BLaER1 (cell line): ENCODE measurements around the gene IGF1R.

Experiments used
- H3K27ac ChIP-seq: shearing (Covaris generic); formaldehyde crosslinking; 2 replicates; pipeline ENCODE4 v1.8.1; 2022
- H3K27me3 ChIP-seq: shearing (Covaris generic); formaldehyde crosslinking; 2 replicates; pipeline ENCODE4 v1.8.1; 2022
- H3K36me3 ChIP-seq: shearing (Covaris generic); formaldehyde crosslinking; 2 replicates; pipeline ENCODE4 v1.8.1; 2022
- H3K4me1 ChIP-seq: shearing (Covaris generic); formaldehyde crosslinking; 2 replicates; pipeline ENCODE4 v1.8.1; 2022
- H3K4me2 ChIP-seq: shearing (Covaris generic); formaldehyde crosslinking; 2 replicates; pipeline ENCODE4 v1.8.1; 2022
- H3K4me3 ChIP-seq: shearing (Covaris generic); formaldehyde crosslinking; 2 replicates; pipeline ENCODE4 v1.8.1; 2022
- H3K9ac ChIP-seq: shearing (Covaris generic); formaldehyde crosslinking; 2 replicates; pipeline ENCODE4 v1.8.1; 2022
- H3K9me3 ChIP-seq: shearing (Covaris generic); formaldehyde crosslinking; 2 replicates; pipeline ENCODE4 v1.8.1; 2022
- H4K20me1 ChIP-seq: shearing (Covaris generic); formaldehyde crosslinking; 2 replicates; pipeline ENCODE4 v1.8.1; 2022
- Cebpa-rat ChIP-seq: shearing (Covaris generic); IDR thresholded peaks from 2 replicates; pipeline ENCODE4 v1.8.1; 2022

Gene IGF1R

GRCh38 chr15:98889930-98890695 lies 241.8 kb downstream of the IGF1R start:
- Histone ChIP-seq H3K4me3 (no peak overlapping the region), H3K9me3 (no peaks in the 10 kb centered on the region), H3K4me2 (no peak overlapping the region), H3K36me3 (peaks cover 50% of the 10 kb centered on the region), H4K20me1 (peaks cover 86% of the 10 kb centered on the region), H3K9ac (no peak overlapping the region), H3K27me3 (no peaks in the 10 kb centered on the region), H3K27ac (no peak overlapping the region), H3K4me1 (peaks cover 9% of the 10 kb centered on the region; the same call in 1 of the 2 replicates)
- TF ChIP-seq Cebpa-rat: no peak

- H3K4me1 ChIP-seq: peaks cover 5% of the 10 kb centered on the region; the same call in 1 of the 2 replicates
- H3K27me3 ChIP-seq: no peaks in the 10 kb centered on the region
- H3K4me3 ChIP-seq: no peak overlapping the region
- no peak overlapping the region for H3K27ac ChIP-seq
- H3K9ac ChIP-seq: no peak overlapping the region
- no peak for TF ChIP-seq Cebpa-rat
- H3K36me3 ChIP-seq: peaks cover 62% of the 10 kb centered on the region
- peaks cover 7% of the 10 kb centered on the region for H3K9me3 ChIP-seq
- H4K20me1 ChIP-seq: peaks cover 81% of the 10 kb centered on the region
- no peak overlapping the region for H3K4me2 ChIP-seq
Observed at GRCh38 chr15:98891301-98891700, 243.0 kb downstream of the IGF1R start.

GRCh38 chr15:98893401-98893800 lies 245.1 kb downstream of the IGF1R start:
- H3K27me3 ChIP-seq: no peaks in the 10 kb centered on the region
- H3K9me3 ChIP-seq: peaks cover 10% of the 10 kb centered on the region
- H3K4me2 ChIP-seq: no peak overlapping the region
- peaks cover 65% of the 10 kb centered on the region for H4K20me1 ChIP-seq
- TF ChIP-seq Cebpa-rat: no peak
- peaks cover 76% of the 10 kb centered on the region for H3K36me3 ChIP-seq
- H3K4me3 ChIP-seq: no peak overlapping the region
- no peak overlapping the region for H3K27ac ChIP-seq
- no peak overlapping the region for H3K9ac ChIP-seq
- H3K4me1 ChIP-seq: no peaks in the 10 kb centered on the region

- no peak overlapping the region for H3K9ac ChIP-seq
- peaks cover 10% of the 10 kb centered on the region for H3K9me3 ChIP-seq
- no peaks in the 10 kb centered on the region for H3K4me1 ChIP-seq
- peaks cover 60% of the 10 kb centered on the region for H4K20me1 ChIP-seq
- H3K27me3 ChIP-seq: no peaks in the 10 kb centered on the region
- no peak overlapping the region for H3K27ac ChIP-seq
- TF ChIP-seq Cebpa-rat: no peak
- peaks cover 83% of the 10 kb centered on the region for H3K36me3 ChIP-seq
- H3K4me2 ChIP-seq: no peak overlapping the region
- no peak overlapping the region for H3K4me3 ChIP-seq
Observed at GRCh38 chr15:98894312-98894711, 246.0 kb downstream of the IGF1R start.

GRCh38 chr15:98896002-98896721 lies 247.8 kb downstream of the IGF1R start:
- H3K4me1 ChIP-seq: no peaks in the 10 kb centered on the region
- peaks cover 60% of the 10 kb centered on the region for H4K20me1 ChIP-seq
- H3K27ac ChIP-seq: no peak overlapping the region
- peaks cover 10% of the 10 kb centered on the region for H3K9me3 ChIP-seq
- no peaks in the 10 kb centered on the region for H3K27me3 ChIP-seq
- no peak for TF ChIP-seq Cebpa-rat
- peaks cover 96% of the 10 kb centered on the region for H3K36me3 ChIP-seq
- no peak overlapping the region for H3K4me2 ChIP-seq
- no peak overlapping the region for H3K4me3 ChIP-seq
- H3K9ac ChIP-seq: no peak overlapping the region

- peaks cover 96% of the 10 kb centered on the region for H3K36me3 ChIP-seq
- no peak for TF ChIP-seq Cebpa-rat
- H3K4me2 ChIP-seq: no peak overlapping the region
- H4K20me1 ChIP-seq: peaks cover 60% of the 10 kb centered on the region
- no peaks in the 10 kb centered on the region for H3K4me1 ChIP-seq
- H3K4me3 ChIP-seq: no peak overlapping the region
- no peak overlapping the region for H3K27ac ChIP-seq
- no peak overlapping the region for H3K9ac ChIP-seq
- peaks cover 10% of the 10 kb centered on the region for H3K9me3 ChIP-seq
- no peaks in the 10 kb centered on the region for H3K27me3 ChIP-seq
Observed at GRCh38 chr15:98896802-98897732, 248.7 kb downstream of the IGF1R start.

- Histone ChIP-seq H4K20me1 (peaks cover 56% of the 10 kb centered on the region), H3K4me2 (no peak overlapping the region), H3K9me3 (peaks cover 10% of the 10 kb centered on the region), H3K4me1 (no peaks in the 10 kb centered on the region), H3K9ac (no peak overlapping the region), H3K4me3 (no peak overlapping the region), H3K27me3 (no peaks in the 10 kb centered on the region), H3K36me3 (peaks cover 96% of the 10 kb centered on the region), H3K27ac (no peak overlapping the region)
- TF ChIP-seq Cebpa-rat: no peak
Observed at GRCh38 chr15:98898122-98898521, 249.8 kb downstream of the IGF1R start.

- Histone ChIP-seq H4K20me1 (peaks cover 63% of the 10 kb centered on the region), H3K27me3 (no peaks in the 10 kb centered on the region), H3K4me1 (no peaks in the 10 kb centered on the region), H3K4me3 (no peak overlapping the region), H3K27ac (no peak overlapping the region), H3K36me3 (peaks cover 96% of the 10 kb centered on the region), H3K9ac (no peak overlapping the region), H3K9me3 (peaks cover 10% of the 10 kb centered on the region), H3K4me2 (no peak overlapping the region)
- no peak for TF ChIP-seq Cebpa-rat
Observed at GRCh38 chr15:98899272-98900021, 251.1 kb downstream of the IGF1R start.

- Histone ChIP-seq H3K4me3 (no peak overlapping the region), H3K4me1 (no peaks in the 10 kb centered on the region), H4K20me1 (peaks cover 69% of the 10 kb centered on the region), H3K9ac (no peak overlapping the region), H3K27ac (no peak overlapping the region), H3K36me3 (peaks cover 96% of the 10 kb centered on the region), H3K4me2 (no peak overlapping the region), H3K9me3 (peaks cover 10% of the 10 kb centered on the region), H3K27me3 (no peaks in the 10 kb centered on the region)
- TF ChIP-seq Cebpa-rat: no peak
Observed at GRCh38 chr15:98900356-98900755, 252.0 kb downstream of the IGF1R start.
